Panc1 (cell line): ENCODE results near the gene GLIS1.

ENCODE experiments used
- POLR2AphosphoS5 ChIP-seq: IDR thresholded peaks from 2 replicates; pipeline ENCODE4 v1.6.1; 2012; ENCODE audit warnings: mild to moderate bottlenecking, low read depth, low read length, moderate library complexity
- TCF7L2 ChIP-seq: IDR thresholded peaks from 2 replicates; pipeline ENCODE4 v1.6.1; 2011; ENCODE audit warnings: mild to moderate bottlenecking, low read depth, low read length, inconsistent platforms
- TF ChIP-seq, protein P1 (sequence below): fragments of 450-650 bp; IDR thresholded peaks from 2 replicates; pipeline ENCODE4 v1.5.1; 2017; ENCODE audit warnings: mild to moderate bottlenecking
- TF ChIP-seq, protein P2 (sequence below), 2 experiments: IDR thresholded peaks; 2 replicates each; pipeline ENCODE4 v1.6.1; 2011 to 2012; ENCODE audit warnings: low read depth in 2 of 2, control low read depth in 1 of 2, low read length in 1 of 2, mild to moderate bottlenecking in 1 of 2, moderate library complexity in 1 of 2; ENCODE audit not compliant: insufficient read depth in 1 of 2

DNA sequence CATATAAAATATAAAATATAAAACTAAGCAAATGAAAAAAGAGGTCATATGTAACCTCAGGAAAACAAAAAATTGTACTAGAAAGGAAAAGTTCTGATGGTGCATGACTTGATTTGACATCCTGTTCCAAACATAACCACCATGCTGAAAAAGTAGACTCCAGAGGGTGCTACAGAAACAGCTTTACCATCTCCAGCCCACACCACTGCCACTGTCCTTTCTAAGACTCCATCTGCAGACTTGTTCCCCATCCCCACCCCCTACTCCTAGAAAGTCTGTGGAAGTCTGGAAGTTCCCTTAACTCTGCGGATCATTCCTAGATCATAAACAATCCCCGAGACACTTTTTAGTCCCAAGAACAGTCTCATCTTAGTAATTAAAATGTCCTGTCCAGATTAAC is 20.5 kb downstream of the GLIS1 start:
- TF ChIP-seq, protein P1, sequence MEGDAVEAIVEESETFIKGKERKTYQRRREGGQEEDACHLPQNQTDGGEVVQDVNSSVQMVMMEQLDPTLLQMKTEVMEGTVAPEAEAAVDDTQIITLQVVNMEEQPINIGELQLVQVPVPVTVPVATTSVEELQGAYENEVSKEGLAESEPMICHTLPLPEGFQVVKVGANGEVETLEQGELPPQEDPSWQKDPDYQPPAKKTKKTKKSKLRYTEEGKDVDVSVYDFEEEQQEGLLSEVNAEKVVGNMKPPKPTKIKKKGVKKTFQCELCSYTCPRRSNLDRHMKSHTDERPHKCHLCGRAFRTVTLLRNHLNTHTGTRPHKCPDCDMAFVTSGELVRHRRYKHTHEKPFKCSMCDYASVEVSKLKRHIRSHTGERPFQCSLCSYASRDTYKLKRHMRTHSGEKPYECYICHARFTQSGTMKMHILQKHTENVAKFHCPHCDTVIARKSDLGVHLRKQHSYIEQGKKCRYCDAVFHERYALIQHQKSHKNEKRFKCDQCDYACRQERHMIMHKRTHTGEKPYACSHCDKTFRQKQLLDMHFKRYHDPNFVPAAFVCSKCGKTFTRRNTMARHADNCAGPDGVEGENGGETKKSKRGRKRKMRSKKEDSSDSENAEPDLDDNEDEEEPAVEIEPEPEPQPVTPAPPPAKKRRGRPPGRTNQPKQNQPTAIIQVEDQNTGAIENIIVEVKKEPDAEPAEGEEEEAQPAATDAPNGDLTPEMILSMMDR = peak; percentile 31; the same call in 1 of the 2 replicates
- TF ChIP-seq POLR2AphosphoS5 (no peak), TCF7L2 (no peak)
- TF ChIP-seq, protein P2, sequence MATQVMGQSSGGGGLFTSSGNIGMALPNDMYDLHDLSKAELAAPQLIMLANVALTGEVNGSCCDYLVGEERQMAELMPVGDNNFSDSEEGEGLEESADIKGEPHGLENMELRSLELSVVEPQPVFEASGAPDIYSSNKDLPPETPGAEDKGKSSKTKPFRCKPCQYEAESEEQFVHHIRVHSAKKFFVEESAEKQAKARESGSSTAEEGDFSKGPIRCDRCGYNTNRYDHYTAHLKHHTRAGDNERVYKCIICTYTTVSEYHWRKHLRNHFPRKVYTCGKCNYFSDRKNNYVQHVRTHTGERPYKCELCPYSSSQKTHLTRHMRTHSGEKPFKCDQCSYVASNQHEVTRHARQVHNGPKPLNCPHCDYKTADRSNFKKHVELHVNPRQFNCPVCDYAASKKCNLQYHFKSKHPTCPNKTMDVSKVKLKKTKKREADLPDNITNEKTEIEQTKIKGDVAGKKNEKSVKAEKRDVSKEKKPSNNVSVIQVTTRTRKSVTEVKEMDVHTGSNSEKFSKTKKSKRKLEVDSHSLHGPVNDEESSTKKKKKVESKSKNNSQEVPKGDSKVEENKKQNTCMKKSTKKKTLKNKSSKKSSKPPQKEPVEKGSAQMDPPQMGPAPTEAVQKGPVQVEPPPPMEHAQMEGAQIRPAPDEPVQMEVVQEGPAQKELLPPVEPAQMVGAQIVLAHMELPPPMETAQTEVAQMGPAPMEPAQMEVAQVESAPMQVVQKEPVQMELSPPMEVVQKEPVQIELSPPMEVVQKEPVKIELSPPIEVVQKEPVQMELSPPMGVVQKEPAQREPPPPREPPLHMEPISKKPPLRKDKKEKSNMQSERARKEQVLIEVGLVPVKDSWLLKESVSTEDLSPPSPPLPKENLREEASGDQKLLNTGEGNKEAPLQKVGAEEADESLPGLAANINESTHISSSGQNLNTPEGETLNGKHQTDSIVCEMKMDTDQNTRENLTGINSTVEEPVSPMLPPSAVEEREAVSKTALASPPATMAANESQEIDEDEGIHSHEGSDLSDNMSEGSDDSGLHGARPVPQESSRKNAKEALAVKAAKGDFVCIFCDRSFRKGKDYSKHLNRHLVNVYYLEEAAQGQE (IDR thresholded peaks at IDR 0.05; ENCODE audit: insufficient read depth in 1 of 2, low read depth in 2 of 2, low read length in 1 of 2) = no peak
